Panc1 (cell line): ENCODE measurements around the gene OTOGL.

Experiments
- POLR2AphosphoS5 ChIP-seq: IDR thresholded peaks from 2 replicates; pipeline ENCODE4 v1.6.1; 2012; ENCODE audit warnings: mild to moderate bottlenecking, low read depth, low read length, moderate library complexity
- TCF7L2 ChIP-seq: IDR thresholded peaks from 2 replicates; pipeline ENCODE4 v1.6.1; 2011; ENCODE audit warnings: mild to moderate bottlenecking, low read depth, low read length, inconsistent platforms
- TF ChIP-seq, protein P1 (sequence below): fragments of 450-650 bp; IDR thresholded peaks from 2 replicates; pipeline ENCODE4 v1.5.1; 2017; ENCODE audit warnings: mild to moderate bottlenecking
- TF ChIP-seq, protein P2 (sequence below), 2 experiments: IDR thresholded peaks; 2 replicates each; pipeline ENCODE4 v1.6.1; 2011 to 2012; ENCODE audit warnings: low read depth in 2 of 2, control low read depth in 1 of 2, low read length in 1 of 2, mild to moderate bottlenecking in 1 of 2, moderate library complexity in 1 of 2; ENCODE audit not compliant: insufficient read depth in 1 of 2

DNA sequence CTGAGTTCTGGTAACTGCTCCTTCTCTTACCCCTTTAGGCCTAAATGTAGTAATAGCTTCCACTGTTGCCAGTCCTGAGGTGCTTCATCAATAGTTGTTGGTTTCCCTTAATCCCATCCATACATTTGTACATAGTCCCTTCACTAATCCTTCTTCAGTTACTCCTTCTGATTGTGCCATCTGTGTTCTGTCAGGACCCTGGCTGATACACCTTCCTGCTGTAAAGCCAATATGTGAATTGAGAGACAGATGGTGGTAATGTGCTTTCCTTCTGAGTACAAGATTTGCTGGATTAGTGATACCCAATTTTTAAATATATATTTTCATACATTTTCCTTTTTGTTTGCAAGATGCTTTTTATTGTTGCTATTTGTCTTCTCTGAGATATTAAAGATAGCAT is 66.4 kb downstream of the OTOGL start:
- TF ChIP-seq, protein P1, sequence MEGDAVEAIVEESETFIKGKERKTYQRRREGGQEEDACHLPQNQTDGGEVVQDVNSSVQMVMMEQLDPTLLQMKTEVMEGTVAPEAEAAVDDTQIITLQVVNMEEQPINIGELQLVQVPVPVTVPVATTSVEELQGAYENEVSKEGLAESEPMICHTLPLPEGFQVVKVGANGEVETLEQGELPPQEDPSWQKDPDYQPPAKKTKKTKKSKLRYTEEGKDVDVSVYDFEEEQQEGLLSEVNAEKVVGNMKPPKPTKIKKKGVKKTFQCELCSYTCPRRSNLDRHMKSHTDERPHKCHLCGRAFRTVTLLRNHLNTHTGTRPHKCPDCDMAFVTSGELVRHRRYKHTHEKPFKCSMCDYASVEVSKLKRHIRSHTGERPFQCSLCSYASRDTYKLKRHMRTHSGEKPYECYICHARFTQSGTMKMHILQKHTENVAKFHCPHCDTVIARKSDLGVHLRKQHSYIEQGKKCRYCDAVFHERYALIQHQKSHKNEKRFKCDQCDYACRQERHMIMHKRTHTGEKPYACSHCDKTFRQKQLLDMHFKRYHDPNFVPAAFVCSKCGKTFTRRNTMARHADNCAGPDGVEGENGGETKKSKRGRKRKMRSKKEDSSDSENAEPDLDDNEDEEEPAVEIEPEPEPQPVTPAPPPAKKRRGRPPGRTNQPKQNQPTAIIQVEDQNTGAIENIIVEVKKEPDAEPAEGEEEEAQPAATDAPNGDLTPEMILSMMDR: no peak
- TF ChIP-seq TCF7L2 (no peak), POLR2AphosphoS5 (no peak)
- TF ChIP-seq, protein P2, sequence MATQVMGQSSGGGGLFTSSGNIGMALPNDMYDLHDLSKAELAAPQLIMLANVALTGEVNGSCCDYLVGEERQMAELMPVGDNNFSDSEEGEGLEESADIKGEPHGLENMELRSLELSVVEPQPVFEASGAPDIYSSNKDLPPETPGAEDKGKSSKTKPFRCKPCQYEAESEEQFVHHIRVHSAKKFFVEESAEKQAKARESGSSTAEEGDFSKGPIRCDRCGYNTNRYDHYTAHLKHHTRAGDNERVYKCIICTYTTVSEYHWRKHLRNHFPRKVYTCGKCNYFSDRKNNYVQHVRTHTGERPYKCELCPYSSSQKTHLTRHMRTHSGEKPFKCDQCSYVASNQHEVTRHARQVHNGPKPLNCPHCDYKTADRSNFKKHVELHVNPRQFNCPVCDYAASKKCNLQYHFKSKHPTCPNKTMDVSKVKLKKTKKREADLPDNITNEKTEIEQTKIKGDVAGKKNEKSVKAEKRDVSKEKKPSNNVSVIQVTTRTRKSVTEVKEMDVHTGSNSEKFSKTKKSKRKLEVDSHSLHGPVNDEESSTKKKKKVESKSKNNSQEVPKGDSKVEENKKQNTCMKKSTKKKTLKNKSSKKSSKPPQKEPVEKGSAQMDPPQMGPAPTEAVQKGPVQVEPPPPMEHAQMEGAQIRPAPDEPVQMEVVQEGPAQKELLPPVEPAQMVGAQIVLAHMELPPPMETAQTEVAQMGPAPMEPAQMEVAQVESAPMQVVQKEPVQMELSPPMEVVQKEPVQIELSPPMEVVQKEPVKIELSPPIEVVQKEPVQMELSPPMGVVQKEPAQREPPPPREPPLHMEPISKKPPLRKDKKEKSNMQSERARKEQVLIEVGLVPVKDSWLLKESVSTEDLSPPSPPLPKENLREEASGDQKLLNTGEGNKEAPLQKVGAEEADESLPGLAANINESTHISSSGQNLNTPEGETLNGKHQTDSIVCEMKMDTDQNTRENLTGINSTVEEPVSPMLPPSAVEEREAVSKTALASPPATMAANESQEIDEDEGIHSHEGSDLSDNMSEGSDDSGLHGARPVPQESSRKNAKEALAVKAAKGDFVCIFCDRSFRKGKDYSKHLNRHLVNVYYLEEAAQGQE (IDR thresholded peaks at IDR 0.05; ENCODE audit: insufficient read depth in 1 of 2, low read depth in 2 of 2, low read length in 1 of 2): no peak
